Bronchus fibroblast of lung (primary cell): ENCODE data around the gene PRKN. TPM values are rescaled to one million over a fixed set of nuclear protein-coding genes. Genes with fewer than 3 reads are reported as not detected.

Source experiments
- total RNA-seq: library from RNA; depleted of rRNA; stranded (reverse); fragments of >200 nt; gene quantifications from 2 replicates; pipeline ENCODE4 v1.2.3, GENCODE V29; 2015

PRKN gene
- 0.89 and 2.9 TPM in 2 replicates for total RNA-seq

DNA sequence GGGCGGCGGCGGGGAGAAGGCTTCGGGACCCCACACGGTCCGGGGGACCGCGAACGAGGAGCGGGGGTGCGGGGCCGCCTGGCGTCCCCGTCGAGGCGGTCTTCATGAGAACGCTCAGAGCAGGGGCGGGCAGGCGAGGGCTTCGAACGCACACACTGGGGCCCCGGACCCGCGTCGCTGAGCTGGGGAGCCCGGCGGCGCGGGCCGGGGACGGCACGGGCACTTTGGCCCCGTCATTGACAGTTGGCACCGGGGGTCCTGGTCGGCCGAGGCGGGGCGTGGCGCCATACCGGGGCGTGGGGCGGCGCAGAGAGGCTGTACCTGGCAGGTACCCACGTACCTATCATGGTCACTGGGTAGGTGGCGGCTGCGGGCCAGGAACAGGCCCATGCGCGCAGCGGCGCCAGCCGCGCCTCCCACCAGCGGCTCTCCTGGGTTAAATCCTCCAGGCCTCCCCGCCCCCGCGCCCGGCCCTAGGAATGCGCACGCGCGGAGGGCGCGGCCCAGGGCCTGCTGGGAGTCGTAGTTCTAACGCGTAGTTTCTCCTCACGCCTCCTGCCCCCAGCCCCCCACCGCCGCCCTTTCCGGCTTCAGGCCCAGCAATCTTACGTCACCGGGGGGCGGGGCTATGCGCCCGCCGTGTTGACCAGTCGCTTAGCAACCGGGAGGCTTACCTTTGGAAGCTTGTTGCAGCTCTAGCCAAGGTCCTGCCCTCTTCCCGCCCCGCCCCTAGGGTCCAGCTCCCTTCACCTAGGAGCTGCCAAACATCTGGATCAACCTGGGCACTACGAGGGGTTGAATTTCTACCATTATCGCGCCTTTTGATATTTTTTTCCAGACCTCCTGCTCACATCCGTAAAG lies at the start of gene PRKN, which contains the start of gene PACRG:
Gene PRKN, minus strand, starts transcription at position 445 of the 861 bp plus-strand sequence.
Gene PACRG, plus strand, starts transcription at position 653 of the 861 bp plus-strand sequence.

Other genes with a start within 250 kb of the PRKN start
- not detected in 2 replicates for gene PACRG, start 208 bp upstream of the PRKN start, total RNA-seq